SK-N-SH treated with all-trans-retinoic acid at 6 μM for 48 hours (cell line): Measurements from ENCODE around the gene ARHGAP22.

Source experiments
- ATAC-seq: fragments of 200-7000 bp; cut with Tn5 transposase; 3 replicates; pipeline ENCODE4 v1.9.1; 2020; ENCODE audit warnings: mild to moderate bottlenecking, moderate library complexity
- BACH2 ChIP-seq: fragments of 250-450 bp; sonication (Bioruptor Pico); IDR thresholded peaks from 2 replicates; pipeline ENCODE4 v1.9.0; 2021; ENCODE audit warnings: mild to moderate bottlenecking, borderline replicate concordance
- CSDC2 ChIP-seq: fragments of 250-450 bp; sonication (Bioruptor Pico); IDR thresholded peaks from 2 replicates; pipeline ENCODE4 v1.5.0; 2020; ENCODE audit warnings: mild to moderate bottlenecking, moderate library complexity
- ESRRG ChIP-seq: fragments of 250-450 bp; sonication (Bioruptor Pico); IDR thresholded peaks from 2 replicates; pipeline ENCODE4 v1.6.1; 2021; ENCODE audit warnings: mild to moderate bottlenecking
- GLIS3 ChIP-seq: fragments of 250-450 bp; sonication (Bioruptor Pico); IDR thresholded peaks from 2 replicates; pipeline ENCODE4 v1.5.0; 2020; ENCODE audit warnings: mild to moderate bottlenecking, moderate library complexity
- ISL1 ChIP-seq: fragments of 250-450 bp; sonication (Bioruptor Pico); IDR thresholded peaks from 2 replicates; pipeline ENCODE4 v2.1.2; 2022; ENCODE audit warnings: mild to moderate bottlenecking, moderate library complexity
- OSR1 ChIP-seq: fragments of 250-450 bp; sonication (Bioruptor Pico); IDR thresholded peaks from 2 replicates; pipeline ENCODE4 v1.8.0; 2022; ENCODE audit warnings: moderate library complexity, mild to moderate bottlenecking, inconsistent platforms
- PPARA ChIP-seq: fragments of 250-450 bp; sonication (Bioruptor Pico); IDR thresholded peaks from 2 replicates; pipeline ENCODE4 v1.5.0; 2020; ENCODE audit warnings: mild to moderate bottlenecking, borderline replicate concordance
- RARB ChIP-seq: fragments of 250-450 bp; sonication (Bioruptor Pico); IDR thresholded peaks from 2 replicates; pipeline ENCODE4 v1.8.0; 2021; ENCODE audit warnings: mild to moderate bottlenecking, moderate library complexity
- SNAI2 ChIP-seq: fragments of 250-450 bp; sonication (Bioruptor Pico); IDR thresholded peaks from 2 replicates; pipeline ENCODE4 v1.5.0; 2020; ENCODE audit warnings: mild to moderate bottlenecking, moderate library complexity
- TCF4 ChIP-seq: fragments of 250-450 bp; sonication (Bioruptor Pico); IDR thresholded peaks from 2 replicates; pipeline ENCODE4 v1.8.0; 2021; ENCODE audit warnings: mild to moderate bottlenecking, moderate library complexity, borderline replicate concordance
- TOX ChIP-seq: fragments of 250-450 bp; sonication (Bioruptor Pico); IDR thresholded peaks from 2 replicates; pipeline ENCODE4 v1.8.0; 2021; ENCODE audit warnings: mild to moderate bottlenecking, moderate library complexity, borderline replicate concordance
- ZC3H10 ChIP-seq: fragments of 250-450 bp; sonication (Bioruptor Pico); IDR thresholded peaks from 2 replicates; pipeline ENCODE4 v1.5.1; 2021; ENCODE audit warnings: mild to moderate bottlenecking, moderate library complexity
- ZFP3 ChIP-seq: fragments of 250-450 bp; sonication (Bioruptor Pico); IDR thresholded peaks from 2 replicates; pipeline ENCODE4 v1.5.0; 2020; ENCODE audit warnings: mild to moderate bottlenecking, moderate library complexity
- ZFP30 ChIP-seq: fragments of 450-650 bp; formaldehyde crosslinking; IDR thresholded peaks from 2 replicates; pipeline ENCODE4 v1.5.0; 2022; ENCODE audit warnings: mild to moderate bottlenecking, moderate library complexity
- ZNF565 ChIP-seq: fragments of 450-650 bp; formaldehyde crosslinking; conservative IDR thresholded peaks from 2 replicates; pipeline ENCODE4 v1.5.0; 2020; ENCODE audit warnings: low read depth, mild to moderate bottlenecking, moderate library complexity
- ZNF70 ChIP-seq: fragments of 450-650 bp; formaldehyde crosslinking; IDR thresholded peaks from 2 replicates; pipeline ENCODE4 v1.5.0; 2020; ENCODE audit warnings: mild to moderate bottlenecking, moderate library complexity
- ZNF8 ChIP-seq: fragments of 450-650 bp; formaldehyde crosslinking; IDR thresholded peaks from 2 replicates; pipeline ENCODE4 v1.5.0; 2020; ENCODE audit warnings: mild to moderate bottlenecking, moderate library complexity
- TF ChIP-seq, protein P1 (sequence below): fragments of 250-450 bp; sonication (Bioruptor Pico); IDR thresholded peaks from 2 replicates; pipeline ENCODE4 v1.5.0; 2020; ENCODE audit warnings: mild to moderate bottlenecking, moderate library complexity
- TF ChIP-seq, protein P2 (sequence below): fragments of 250-450 bp; sonication (Bioruptor Pico); IDR thresholded peaks from 2 replicates; pipeline ENCODE4 v1.8.0; 2020; ENCODE audit warnings: mild to moderate bottlenecking, moderate library complexity, borderline replicate concordance
- TF ChIP-seq, protein P3 (sequence below): fragments of 250-450 bp; sonication (Bioruptor Pico); IDR thresholded peaks from 2 replicates; pipeline ENCODE4 v1.5.1; 2021; ENCODE audit warnings: mild to moderate bottlenecking, moderate library complexity
- TF ChIP-seq, protein P4 (sequence below): fragments of 250-450 bp; sonication (Bioruptor Pico); IDR thresholded peaks from 2 replicates; pipeline ENCODE4 v1.8.0; 2021; ENCODE audit warnings: low read depth, mild to moderate bottlenecking, moderate library complexity, borderline replicate concordance
- TF ChIP-seq, protein P5 (sequence below): fragments of 250-450 bp; sonication (Bioruptor Pico); IDR thresholded peaks from 2 replicates; pipeline ENCODE4 v1.5.1; 2020; ENCODE audit warnings: low read depth, mild to moderate bottlenecking, moderate library complexity

ARHGAP22 gene

DNA sequence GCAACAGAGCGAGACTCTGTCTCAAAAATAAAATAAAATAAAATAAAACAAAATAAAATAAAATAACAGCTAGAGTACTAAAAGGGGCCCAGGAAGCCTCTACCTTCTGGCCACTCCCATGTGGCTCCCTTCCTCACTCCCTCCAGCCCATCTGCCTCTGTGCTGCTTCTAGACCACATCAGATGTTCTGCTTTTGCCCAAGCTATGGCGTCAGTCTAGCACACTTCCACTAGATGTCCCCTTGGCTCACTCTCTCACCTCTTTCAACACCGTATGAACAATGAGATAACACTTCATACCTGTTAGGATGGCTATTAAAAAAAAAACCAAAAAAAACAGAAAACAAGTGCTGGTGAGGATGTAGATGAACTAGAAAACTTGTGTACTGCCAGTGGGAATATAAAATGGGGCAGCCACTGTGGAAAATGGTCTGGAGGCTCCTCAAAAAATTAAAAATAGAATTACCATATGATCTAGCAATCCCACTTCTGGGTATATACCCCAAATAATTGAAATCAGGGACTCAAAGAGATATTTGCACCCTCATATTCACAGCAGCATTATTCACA, 132.3 kb downstream of the ARHGAP22 start:
- no peak for ATAC-seq
- TF ChIP-seq ZFP3 (CRISPR knock-in tag) (no peak), ZNF70 (CRISPR knock-in tag) (no peak), TOX (CRISPR knock-in tag) (no peak), GLIS3 (CRISPR knock-in tag) (no peak), BACH2 (no peak), SNAI2 (CRISPR knock-in tag) (no peak), RARB (CRISPR knock-in tag) (no peak), ZNF565 (CRISPR knock-in tag) (no peak)
- TF ChIP-seq, protein P1, sequence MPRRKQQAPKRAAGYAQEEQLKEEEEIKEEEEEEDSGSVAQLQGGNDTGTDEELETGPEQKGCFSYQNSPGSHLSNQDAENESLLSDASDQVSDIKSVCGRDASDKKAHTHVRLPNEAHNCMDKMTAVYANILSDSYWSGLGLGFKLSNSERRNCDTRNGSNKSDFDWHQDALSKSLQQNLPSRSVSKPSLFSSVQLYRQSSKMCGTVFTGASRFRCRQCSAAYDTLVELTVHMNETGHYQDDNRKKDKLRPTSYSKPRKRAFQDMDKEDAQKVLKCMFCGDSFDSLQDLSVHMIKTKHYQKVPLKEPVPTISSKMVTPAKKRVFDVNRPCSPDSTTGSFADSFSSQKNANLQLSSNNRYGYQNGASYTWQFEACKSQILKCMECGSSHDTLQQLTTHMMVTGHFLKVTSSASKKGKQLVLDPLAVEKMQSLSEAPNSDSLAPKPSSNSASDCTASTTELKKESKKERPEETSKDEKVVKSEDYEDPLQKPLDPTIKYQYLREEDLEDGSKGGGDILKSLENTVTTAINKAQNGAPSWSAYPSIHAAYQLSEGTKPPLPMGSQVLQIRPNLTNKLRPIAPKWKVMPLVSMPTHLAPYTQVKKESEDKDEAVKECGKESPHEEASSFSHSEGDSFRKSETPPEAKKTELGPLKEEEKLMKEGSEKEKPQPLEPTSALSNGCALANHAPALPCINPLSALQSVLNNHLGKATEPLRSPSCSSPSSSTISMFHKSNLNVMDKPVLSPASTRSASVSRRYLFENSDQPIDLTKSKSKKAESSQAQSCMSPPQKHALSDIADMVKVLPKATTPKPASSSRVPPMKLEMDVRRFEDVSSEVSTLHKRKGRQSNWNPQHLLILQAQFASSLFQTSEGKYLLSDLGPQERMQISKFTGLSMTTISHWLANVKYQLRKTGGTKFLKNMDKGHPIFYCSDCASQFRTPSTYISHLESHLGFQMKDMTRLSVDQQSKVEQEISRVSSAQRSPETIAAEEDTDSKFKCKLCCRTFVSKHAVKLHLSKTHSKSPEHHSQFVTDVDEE (CRISPR knock-in tag) = no peak
- TF ChIP-seq, protein P2, sequence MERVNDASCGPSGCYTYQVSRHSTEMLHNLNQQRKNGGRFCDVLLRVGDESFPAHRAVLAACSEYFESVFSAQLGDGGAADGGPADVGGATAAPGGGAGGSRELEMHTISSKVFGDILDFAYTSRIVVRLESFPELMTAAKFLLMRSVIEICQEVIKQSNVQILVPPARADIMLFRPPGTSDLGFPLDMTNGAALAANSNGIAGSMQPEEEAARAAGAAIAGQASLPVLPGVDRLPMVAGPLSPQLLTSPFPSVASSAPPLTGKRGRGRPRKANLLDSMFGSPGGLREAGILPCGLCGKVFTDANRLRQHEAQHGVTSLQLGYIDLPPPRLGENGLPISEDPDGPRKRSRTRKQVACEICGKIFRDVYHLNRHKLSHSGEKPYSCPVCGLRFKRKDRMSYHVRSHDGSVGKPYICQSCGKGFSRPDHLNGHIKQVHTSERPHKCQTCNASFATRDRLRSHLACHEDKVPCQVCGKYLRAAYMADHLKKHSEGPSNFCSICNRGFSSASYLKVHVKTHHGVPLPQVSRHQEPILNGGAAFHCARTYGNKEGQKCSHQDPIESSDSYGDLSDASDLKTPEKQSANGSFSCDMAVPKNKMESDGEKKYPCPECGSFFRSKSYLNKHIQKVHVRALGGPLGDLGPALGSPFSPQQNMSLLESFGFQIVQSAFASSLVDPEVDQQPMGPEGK (CRISPR knock-in tag) = no peak
- TF ChIP-seq, protein P3, sequence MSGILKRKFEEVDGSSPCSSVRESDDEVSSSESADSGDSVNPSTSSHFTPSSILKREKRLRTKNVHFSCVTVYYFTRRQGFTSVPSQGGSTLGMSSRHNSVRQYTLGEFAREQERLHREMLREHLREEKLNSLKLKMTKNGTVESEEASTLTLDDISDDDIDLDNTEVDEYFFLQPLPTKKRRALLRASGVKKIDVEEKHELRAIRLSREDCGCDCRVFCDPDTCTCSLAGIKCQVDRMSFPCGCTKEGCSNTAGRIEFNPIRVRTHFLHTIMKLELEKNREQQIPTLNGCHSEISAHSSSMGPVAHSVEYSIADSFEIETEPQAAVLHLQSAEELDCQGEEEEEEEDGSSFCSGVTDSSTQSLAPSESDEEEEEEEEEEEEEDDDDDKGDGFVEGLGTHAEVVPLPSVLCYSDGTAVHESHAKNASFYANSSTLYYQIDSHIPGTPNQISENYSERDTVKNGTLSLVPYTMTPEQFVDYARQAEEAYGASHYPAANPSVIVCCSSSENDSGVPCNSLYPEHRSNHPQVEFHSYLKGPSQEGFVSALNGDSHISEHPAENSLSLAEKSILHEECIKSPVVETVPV (CRISPR knock-in tag) = no peak

DNA sequence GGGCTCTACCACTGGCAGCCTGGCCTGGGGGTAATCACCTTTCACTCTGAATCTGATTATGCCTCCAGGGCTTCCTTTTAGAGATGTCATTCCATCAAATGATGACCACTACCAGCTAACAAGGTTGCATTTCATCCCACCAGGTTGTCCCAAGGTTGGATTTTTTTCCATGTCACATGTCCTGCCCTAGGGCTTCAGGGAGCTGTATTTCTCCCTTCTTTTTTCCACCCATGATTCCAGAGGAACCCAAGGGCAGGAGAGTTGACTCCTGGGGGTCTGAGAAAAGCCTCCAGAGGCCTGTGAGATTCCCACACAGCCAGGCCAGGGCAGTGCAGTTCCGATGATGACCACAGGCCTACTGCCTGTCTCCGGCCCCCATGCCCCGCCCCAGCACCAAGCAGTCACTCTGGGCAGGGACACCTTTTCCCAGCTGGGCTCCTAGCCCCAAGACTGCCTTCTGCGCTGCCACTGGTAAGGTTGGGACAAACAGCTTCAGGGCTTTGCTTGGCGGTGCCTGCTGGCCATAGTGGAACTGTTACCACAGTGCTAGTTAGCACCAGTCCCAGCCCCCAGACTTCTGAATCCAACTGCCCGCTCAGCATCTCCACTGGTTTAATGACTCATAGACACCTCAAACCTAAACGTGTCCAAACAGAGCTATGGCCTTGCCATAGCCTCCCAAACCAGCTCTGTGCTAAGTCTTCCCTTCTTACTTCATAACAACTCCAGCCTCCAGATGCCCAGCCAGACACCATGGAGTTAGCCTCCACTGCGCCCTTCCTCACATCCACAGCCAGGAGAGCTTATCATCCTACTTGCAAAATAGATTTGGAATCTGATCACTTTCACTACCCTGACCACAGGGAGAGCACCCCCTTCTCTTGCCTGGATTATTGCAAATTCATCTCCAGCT, 133.7 kb downstream of the ARHGAP22 start:
- TF ChIP-seq GLIS3 (CRISPR knock-in tag) = no peak
- TF ChIP-seq, protein P4, sequence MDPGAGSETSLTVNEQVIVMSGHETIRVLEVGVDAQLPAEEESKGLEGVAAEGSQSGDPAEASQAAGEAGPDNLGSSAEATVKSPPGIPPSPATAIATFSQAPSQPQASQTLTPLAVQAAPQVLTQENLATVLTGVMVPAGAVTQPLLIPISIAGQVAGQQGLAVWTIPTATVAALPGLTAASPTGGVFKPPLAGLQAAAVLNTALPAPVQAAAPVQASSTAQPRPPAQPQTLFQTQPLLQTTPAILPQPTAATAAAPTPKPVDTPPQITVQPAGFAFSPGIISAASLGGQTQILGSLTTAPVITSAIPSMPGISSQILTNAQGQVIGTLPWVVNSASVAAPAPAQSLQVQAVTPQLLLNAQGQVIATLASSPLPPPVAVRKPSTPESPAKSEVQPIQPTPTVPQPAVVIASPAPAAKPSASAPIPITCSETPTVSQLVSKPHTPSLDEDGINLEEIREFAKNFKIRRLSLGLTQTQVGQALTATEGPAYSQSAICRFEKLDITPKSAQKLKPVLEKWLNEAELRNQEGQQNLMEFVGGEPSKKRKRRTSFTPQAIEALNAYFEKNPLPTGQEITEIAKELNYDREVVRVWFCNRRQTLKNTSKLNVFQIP (CRISPR knock-in tag) = no peak
- no peak for TF ChIP-seq ISL1 (CRISPR knock-in tag)
- TF ChIP-seq TCF4 (CRISPR knock-in tag) = no peak
- no peak for TF ChIP-seq BACH2
- no peak for TF ChIP-seq ZFP30 (CRISPR knock-in tag)
- no peak for TF ChIP-seq ZNF565 (CRISPR knock-in tag)
- TF ChIP-seq ESRRG = no peak
- TF ChIP-seq, protein P5, sequence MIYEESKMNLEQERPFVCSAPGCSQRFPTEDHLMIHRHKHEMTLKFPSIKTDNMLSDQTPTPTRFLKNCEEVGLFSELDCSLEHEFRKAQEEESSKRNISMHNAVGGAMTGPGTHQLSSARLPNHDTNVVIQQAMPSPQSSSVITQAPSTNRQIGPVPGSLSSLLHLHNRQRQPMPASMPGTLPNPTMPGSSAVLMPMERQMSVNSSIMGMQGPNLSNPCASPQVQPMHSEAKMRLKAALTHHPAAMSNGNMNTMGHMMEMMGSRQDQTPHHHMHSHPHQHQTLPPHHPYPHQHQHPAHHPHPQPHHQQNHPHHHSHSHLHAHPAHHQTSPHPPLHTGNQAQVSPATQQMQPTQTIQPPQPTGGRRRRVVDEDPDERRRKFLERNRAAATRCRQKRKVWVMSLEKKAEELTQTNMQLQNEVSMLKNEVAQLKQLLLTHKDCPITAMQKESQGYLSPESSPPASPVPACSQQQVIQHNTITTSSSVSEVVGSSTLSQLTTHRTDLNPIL = no peak
- TF ChIP-seq ZNF8 = no peak
- no peak for TF ChIP-seq PPARA (CRISPR knock-in tag)
- TF ChIP-seq, protein P3 (CRISPR knock-in tag) = no peak
- TF ChIP-seq, protein P2 (CRISPR knock-in tag) = no peak
- no peak for TF ChIP-seq ZC3H10 (CRISPR knock-in tag)
- TF ChIP-seq CSDC2 = no peak
- no peak for TF ChIP-seq OSR1
- ATAC-seq = no peak; the same call in 2 of the 3 replicates
